Epithelial cell of prostate (primary cell): ENCODE data around the gene NUP62.
"Not testable (repeated sequence)": the region's sequence is repeated elsewhere in the genome, so short reads cannot be mapped to it uniquely, and the experiment has no call there.

Experiments used
- DNase-seq: peaks from one replicate; pipeline ENCODE4 v3.0.0-alpha.2; 2011; ENCODE audit warnings: low read depth, low spot score
- H3K27ac ChIP-seq: fragments of 450-650 bp; 2 replicates; pipeline ENCODE4 v1.5.1; 2017; ENCODE audit warnings: mild to moderate bottlenecking

Gene NUP62

GRCh38 chr19:49952479-49952836 is 23.2 kb upstream of the NUP62 start:
- DNase-seq = no peak
- H3K27ac ChIP-seq = no peak overlapping the region

- DNase-seq = no peak
- no peak overlapping the region for H3K27ac ChIP-seq
These were observed 22.6 kb upstream of the NUP62 start for GRCh38 chr19:49951806-49952478.

- no peak for DNase-seq
- H3K27ac ChIP-seq = no peak overlapping the region
These were observed 21.7 kb upstream of the NUP62 start for GRCh38 chr19:49950956-49951526.

GRCh38 chr19:49950590-49950948 is 21.3 kb upstream of the NUP62 start:
- no peak overlapping the region for H3K27ac ChIP-seq

GRCh38 chr19:49949742-49950589 is 20.7 kb upstream of the NUP62 start:
- H3K27ac ChIP-seq = no peak overlapping the region
- DNase-seq = no peak

More at GRCh38 chr19:49950590-49950948, 21.3 kb upstream of the NUP62 start:
- DNase-seq = no peak

GRCh38 chr19:49946415-49946814 is 17.1 kb upstream of the NUP62 start:
- no peak for DNase-seq
- no peak overlapping the region for H3K27ac ChIP-seq

GRCh38 chr19:49944567-49944966 is 15.3 kb upstream of the NUP62 start:
- H3K27ac ChIP-seq, DNase-seq: not testable (repeated sequence)

- no peak overlapping the region for H3K27ac ChIP-seq
- DNase-seq = no peak
These were observed 11.1 kb upstream of the NUP62 start for GRCh38 chr19:49940482-49940791.

- DNase-seq = no peak
- no peak overlapping the region for H3K27ac ChIP-seq
These were observed 10.6 kb upstream of the NUP62 start for GRCh38 chr19:49939721-49940481.

- DNase-seq = no peak
- H3K27ac ChIP-seq = no peak overlapping the region
These were observed 9.4 kb upstream of the NUP62 start for GRCh38 chr19:49938662-49939061.

GRCh38 chr19:49937750-49938381 is 8.6 kb upstream of the NUP62 start:
- H3K27ac ChIP-seq = no peak overlapping the region
- no peak for DNase-seq

GRCh38 chr19:49936549-49936948 is 7.2 kb upstream of the NUP62 start:
- H3K27ac ChIP-seq = no peak overlapping the region
- DNase-seq = no peak

- no peak for DNase-seq
- no peak overlapping the region for H3K27ac ChIP-seq
These were observed 4.3 kb upstream of the NUP62 start for GRCh38 chr19:49933643-49934042.

GRCh38 chr19:49932731-49933131 is 3.4 kb upstream of the NUP62 start:
- H3K27ac ChIP-seq = no peak overlapping the region
- DNase-seq = no peak

GRCh38 chr19:49932041-49932451 is 2.7 kb upstream of the NUP62 start:
- H3K27ac ChIP-seq = peak overlapping the region; percentile 50
- peak; percentile 79 for DNase-seq

GRCh38 chr19:49931293-49932040 is 2.2 kb upstream of the NUP62 start:
- peak overlapping the region; percentile 50 for H3K27ac ChIP-seq
- no peak for DNase-seq

- no peak for DNase-seq
These were observed 1.2 kb upstream of the NUP62 start for GRCh38 chr19:49930483-49931011.

GRCh38 chr19:49929611-49930482 is 543 bp upstream of the NUP62 start:
- H3K27ac ChIP-seq = peak overlapping the region; percentile 89
- peak; percentile 83 for DNase-seq

More at GRCh38 chr19:49930483-49931011, 1.2 kb upstream of the NUP62 start:
- H3K27ac ChIP-seq = peak overlapping the region; percentile 89
